ENCODE results near the gene ABCG2.
"Not testable (repeated sequence)": the region's sequence is repeated elsewhere in the genome, so short reads cannot be mapped to it uniquely, and the experiment has no call there.

The ABCG2 gene

DNA sequence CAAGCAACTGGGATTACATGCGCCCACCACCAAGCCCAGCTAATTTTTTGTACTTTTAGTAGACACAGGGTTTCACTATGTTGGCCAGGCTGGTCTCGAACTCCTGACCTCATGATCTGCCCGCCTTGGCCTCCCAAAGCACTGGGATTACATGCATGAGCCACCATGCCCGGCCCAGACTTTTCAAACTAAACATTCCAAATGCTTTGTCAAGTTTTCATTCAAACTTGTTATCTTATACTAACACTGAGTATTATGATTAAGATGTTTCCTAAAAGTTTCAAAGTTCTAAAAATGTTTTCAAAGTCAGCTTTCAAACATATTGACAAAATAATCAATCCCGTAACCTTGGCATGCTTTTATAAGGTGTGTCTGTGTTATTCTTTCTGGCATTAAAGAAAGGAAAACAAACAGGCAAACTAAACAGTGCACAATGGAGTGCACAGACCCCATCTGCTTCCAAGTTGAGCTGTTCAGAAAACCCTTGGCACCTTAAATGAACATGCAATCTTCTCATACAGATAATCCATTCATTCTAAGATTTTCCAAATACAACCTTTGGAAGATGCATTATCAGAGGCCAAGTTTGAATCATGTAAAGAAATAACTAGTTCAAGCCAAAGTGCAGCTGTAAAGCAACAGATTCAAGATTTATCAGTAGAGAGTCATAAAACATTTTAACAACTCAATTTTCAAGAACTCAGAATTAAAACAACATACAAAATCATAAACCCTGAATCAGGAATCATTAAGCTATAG lies 49.1 kb downstream of the ABCG2 start:
- no peak for DNase-seq

DNA sequence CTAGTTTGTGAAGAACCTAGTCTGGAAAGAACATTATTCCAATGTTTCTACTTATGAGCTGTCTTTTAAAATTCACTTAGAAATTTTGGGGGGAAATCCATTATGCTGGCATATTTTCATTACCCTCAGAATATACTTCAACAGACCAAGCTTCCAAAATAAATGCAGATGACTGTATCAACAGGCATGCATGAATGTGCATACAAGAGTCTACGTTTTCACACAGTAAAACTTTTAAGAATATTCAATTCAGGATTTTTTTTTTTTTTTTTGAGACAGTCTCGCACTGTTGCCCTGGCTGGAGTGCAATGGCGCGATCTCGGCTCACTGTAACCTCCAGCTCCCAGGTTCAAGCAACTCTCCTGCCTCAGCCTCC lies 49.7 kb downstream of the ABCG2 start:
- DNase-seq, result no peak

DNA sequence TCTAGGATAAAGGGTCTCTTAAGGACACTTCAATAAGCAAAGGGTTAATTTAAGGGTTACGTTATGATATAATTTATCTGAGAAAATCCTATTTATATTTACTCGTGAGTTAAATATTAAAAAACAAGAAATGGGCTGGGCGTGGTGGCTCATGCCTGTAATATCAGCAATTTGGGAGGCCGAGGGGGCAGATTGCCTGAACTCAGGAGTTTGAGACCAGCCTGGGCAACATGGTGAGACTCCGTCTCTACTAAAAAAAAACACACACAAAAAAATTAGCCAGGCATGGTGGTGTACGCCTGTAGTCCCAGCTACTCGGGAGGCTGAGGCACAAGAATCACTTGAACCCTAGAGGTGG lies 50.4 kb downstream of the ABCG2 start:
- DNase-seq, result not testable (repeated sequence)

DNA sequence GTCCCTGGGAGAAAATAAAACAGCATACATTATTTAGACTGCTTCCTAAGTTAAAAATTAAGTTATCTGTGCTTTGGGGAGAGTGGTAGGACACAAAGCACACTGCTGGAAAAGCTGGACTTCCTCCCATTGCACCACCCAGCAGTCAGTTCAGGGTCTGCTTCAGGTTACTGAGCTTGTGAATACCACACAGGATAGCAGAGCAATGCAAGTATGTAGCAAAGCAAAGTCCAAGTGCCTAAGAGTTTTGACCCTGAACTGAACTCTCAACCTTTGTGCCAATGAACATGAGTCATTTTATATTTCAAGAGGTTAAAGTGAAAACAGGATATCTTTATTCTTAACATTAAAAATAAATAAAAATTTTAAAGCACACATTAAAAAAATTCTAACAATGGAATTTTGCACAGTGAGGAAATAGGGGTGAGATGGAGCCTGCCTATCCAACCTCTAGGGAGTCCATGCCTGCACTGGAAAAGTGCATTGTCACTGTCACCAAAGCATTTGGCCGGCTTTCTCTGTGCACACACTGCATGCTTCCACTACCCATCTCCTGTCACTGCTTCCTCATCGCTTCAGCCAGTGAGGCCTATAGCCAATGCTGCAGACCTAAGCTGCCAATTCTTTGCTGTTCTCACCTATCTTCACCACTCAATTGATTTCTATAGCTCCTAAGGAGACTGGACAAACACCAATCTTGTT lies 50.9 kb downstream of the ABCG2 start:
- no peak for DNase-seq

DNA sequence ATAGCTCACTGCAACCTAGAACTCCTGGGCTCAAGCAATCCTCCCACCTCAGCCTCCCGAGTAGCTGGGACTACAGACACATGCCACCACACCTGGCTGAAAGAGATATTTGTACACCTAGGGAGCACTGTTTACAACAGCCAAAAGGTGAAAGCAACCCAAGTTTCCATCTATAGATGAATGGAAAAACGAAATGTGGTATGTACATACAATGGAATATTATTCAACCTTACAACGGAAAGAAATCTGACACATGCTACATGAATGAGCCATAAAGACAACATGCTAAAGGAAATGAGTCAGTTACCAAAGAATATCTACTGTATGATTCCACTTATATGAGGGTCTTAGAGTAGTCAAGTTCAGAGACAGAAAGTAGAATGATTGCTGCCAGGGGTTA lies 52.2 kb downstream of the ABCG2 start:
- no peak for DNase-seq

DNA sequence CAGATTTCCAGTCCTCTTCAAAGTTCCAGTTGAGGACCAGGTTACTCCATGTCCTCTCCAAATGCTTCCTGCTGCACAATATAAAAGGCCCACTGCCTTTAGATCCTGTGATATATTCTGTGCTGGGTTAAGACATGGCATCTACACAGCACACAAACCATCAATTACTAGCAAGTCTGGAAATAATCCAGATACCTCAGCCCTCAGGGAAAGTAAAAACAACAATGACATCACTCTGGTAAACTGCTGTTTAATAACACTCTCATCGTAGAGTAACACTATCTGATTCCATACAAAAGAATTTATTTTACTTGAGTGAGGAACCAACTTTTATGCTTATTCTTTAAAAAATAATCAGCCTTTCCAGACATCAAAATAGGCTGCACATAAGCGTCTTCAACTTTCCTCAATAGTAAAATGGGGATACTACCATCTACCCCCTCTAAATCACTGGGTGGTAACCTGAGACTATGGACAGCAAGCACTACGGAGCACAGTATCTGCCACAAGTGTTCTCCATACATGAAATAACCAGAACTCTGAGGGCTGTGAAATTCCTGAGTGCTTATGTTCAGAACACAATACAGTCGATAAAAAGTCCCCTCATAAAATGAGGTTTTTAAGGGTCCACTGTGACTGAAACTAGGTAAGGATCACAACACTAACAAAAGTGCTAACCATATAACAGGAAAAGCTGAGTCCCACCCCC lies 53.4 kb downstream of the ABCG2 start:
- DNase-seq, result no peak

DNA sequence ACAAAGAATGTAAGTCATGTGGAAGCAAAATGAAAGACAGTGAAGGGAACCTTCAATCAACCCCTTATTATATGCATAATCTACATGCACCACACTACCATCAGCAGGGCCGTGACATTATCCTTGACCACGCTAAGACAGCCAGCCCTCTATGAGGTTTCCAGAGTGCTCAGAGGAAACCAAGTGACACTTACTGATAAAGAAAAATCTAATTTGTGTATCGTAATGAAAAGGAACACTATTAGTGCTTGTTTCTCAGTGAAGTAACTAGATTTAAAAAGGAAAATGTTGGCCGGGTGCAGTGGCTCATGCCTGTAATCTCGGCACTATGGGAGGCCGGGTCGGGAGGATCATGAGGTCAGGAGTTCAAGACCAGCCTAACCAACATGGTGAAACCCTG lies 56.4 kb downstream of the ABCG2 start:
- DNase-seq, result no peak

DNA sequence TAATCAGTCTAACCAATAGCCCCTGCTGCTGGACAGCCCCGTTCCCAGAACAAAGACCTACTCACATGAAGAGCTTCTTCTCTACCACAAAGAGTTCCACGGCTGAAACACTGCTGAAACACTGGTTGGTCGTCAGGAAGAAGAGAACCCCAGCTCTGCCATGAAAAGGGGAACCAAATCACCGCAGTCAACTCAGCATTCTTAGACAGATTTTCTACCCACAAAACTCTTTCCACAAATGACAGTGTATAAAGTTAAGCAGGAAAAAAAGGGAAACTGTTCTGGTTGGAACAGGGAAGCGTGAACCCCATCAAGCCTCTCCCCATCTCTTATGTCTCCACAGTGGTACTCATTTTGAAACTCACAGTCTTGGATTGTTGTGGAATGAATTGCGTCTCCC lies 57.3 kb downstream of the ABCG2 start:
- DNase-seq, result no peak

DNA sequence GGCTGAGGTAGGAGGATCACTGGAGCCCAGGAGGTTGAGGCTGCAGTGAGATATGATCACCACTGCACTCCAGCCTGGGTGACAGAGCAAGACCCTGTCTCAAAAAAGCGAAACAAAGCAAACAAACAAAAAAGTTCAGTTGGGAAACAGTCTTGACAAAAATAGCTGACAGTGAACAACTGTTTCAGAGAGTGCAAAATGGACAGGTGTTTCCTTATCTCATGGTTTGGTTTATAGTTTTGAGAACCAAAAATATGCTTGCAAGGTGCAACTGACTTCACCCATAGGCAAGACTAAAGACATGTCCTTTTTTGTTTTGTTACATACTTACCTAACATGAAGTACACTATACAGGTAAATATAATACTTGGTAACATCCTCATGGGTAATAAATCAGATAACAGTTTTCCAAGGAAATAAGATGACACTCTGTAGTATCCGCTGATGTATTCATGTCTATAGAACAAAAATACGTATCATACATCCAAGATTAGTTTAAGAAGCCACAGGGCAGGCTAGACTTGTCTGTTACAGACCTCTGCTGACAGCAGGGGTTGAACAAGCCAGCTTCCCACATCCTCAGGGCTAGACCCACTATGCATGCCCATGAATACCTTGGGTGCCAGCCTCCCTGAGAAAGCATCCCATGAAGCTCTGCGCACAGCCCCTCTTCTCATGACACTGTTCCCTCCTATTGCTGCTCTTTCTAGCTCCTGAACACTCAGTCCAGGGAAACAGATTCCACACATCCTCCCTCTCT lies 59.3 kb downstream of the ABCG2 start:
- no peak for DNase-seq

DNA sequence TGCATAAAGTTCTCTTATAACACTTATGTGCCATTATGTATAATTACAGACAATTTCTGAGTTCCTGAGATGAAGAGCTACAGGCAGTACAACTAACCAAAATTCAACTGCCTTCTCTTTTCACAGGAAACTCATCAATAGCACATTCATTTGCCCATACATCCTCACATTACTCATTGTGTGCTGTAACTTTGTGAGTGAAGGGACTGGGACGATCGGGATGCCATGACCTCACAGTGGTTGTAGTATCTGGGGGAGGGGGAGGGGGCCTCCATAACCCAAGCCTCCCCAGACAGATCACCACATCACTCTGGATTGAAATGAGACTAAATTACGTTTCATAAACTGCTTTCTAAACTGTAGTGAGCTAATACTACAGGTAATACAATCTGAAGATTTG lies 60.7 kb downstream of the ABCG2 start:
- DNase-seq, result no peak

DNA sequence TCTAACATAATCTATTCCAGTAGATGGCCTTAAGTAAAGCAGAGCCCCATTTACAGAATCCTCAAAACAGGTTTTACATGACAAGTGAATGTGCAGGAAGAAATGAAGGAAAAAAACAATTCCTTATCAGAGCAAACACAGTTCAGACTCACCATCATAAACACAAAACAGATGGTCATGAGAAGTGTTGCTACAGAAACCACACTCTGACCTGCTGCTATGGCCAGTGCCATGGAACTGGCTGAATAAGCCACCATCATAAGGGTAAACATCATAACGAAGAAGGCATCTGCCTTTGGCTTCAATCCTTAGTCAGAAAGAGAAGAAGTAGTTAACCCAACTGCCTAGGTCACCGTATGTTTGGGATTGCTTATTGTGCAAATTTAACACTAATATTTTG lies 61.1 kb downstream of the ABCG2 start:
- DNase-seq, result no peak

DNA sequence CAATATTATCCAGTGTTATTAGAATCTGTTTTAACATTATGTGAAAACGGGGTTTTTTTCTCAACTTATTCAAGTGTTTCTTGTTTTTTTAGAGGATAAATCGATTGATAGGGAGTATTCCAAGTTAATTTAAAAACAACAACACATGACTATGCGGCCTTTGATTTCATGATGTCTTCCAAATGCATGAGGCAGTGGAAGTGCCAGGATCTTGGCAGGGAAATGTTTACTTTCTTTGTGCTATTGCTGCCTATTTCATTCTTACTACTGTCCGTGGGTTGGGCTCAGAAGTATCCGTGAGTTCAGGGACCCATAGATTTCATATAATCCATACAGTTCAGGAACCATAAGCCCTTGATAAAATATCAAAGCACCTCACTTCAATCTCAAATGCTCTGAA lies 64.6 kb downstream of the ABCG2 start:
- DNase-seq, result no peak

DNA sequence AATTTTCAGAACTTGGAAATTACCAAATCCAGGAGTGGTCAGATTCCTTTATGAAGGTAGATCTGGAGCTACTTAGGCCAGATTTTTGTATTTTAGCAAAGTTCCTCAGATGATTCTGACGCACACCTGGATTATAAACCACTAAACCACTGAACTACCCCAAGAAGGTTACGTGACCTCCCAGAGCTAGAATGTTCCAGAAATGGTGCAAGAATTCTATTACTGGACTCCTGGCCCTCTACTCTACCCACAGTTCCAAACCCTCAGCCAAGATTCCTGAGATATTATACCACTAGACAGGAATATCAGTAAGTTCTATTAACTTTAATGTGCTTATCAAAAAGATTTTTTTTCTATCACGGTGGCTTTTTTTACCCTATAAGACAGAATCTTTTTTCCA lies 67.1 kb downstream of the ABCG2 start:
- DNase-seq, result no peak

DNA sequence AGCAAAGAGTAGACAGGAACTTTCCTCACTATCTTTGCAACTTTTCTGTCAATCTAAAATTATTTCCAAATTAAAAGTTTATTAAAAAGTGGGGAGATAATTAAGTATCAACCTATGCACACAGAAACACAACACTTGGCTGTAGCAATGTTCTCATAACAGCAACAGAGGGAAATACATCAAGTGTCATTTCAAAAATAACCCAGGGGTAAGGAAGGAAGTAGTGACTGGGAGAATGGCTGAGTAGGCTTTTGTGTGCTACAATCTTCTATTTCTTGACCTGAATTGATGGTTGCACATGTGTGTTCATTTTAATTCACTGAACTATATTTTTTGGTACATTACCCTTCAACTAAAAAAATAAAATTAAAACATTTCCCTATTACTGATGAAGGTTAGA lies 67.5 kb downstream of the ABCG2 start:
- DNase-seq, result no peak

DNA sequence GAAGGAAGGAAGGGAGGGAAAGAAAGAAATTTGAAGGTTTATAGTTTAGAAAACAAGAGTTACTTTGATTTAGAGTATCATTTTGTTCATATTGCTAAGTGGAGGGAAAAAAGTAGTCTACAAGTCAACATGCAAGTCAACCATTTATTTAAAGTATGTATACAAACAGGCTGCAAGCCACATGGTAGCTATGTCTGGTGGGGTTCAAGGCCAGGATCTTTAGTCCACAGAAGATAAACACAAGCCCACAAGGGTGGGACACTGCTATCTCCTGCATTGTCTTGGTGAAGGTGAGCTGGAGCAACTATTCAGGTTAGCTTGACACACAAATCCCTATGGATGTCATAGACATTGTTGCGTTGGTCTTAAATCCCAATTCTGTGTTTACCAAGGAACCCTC lies 71.4 kb downstream of the ABCG2 start:
- DNase-seq, result no peak

DNA sequence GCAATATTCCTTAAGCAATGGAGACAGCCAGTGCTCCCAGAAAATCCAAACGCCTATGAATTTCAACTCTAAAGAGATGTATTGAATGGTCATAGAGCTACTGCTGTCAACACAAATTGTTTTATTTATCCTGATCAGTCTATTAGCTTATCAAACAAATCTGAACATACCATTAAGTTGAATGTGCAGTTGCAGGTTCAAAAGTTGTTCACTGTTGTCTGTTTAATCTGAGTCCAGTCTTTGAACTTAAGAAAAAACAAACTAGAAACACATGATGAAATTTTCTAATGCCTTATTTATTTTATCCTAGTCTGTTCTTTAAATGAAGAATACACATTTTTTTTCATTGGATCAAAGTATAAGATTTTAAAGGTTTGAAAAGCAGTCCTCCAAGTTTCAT lies 77.8 kb downstream of the ABCG2 start:
- DNase-seq, result no peak

DNA sequence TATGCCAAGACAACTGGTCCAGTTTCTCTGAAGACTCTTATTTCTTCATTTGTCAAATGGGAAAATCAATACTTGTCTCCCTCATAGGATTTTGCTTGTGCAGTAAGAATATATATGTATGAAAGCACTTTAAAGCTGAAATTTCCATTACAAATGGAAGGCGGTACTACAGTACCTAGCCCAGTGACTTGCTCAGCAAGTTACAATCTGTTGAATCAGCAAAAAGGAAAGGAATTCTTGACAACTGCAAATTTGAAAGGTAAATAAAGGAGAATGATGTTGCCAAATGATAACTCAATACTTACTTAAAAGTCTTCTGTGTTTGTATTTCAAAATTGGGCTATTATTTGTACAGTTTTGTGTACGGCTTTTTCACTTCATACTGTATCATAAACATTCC lies 79.9 kb downstream of the ABCG2 start:
- no peak for DNase-seq

DNA sequence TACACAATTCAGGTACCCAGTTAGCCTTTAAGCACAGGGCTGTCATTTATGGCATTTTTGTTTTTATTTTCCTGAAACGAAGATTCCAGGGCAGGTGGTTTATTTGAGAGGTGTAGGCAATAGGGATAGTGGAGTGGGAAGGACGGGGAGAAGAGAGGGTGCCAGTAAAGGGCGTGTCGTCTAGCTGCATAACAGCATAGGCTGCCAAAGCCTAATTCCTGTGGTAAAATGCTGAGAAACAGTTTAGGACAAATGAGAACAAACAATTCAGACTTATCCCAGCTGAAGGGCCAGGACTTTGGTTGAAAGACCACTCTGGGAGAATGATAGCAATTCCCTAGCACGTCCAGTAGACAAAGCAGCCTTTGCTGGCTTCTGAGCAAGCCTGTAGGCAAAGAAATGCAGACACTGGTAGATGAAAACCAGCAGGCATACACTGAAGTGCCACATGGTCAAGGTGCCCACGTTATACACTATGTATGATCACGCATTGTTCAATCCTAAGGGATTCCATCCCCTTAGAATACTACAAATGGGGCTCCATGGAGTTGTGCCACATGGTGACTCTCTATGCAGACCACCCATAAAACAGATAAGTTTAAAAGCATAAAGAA lies 80.4 kb downstream of the ABCG2 start:
- DNase-seq, result no peak

DNA sequence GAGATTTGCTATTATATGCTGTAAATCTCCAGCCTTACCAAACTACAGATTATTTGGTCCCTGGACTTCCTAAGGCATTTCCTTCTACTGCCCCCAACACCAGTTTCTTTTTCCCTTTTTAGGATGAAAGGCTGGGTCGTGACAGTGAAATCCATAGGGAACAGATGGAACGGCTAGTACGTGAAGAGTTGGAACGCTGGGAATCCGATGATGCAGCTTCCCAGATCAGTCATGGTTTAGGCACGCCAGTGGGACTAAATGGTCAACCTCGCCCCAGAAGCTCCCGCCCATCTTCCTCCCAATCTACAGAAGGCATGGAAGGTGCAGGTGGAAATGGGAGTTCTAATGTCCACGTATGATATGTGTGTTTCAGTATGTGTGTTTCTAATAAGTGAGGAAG lies 83.1 kb downstream of the ABCG2 start:
- no peak for DNase-seq

DNA sequence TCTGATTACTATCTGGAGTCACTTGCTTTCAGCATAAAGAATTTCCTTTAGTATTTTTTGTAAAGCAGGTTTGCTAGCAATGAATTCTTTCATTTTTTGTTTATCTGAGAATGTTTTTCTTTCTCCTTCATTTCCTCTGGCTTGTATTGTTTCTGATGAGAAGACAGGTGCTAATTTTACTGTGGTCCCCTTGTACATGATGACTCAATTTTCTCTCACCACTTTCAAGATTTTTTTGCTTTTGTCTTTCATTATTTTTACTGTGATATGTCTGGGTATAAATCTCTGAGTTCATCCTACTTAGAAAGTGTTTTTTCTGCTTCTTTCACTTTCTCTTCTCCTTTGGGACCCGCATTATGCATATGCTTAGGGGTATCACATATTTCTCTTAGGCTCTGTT lies 88.4 kb downstream of the ABCG2 start:
- no peak for DNase-seq

DNA sequence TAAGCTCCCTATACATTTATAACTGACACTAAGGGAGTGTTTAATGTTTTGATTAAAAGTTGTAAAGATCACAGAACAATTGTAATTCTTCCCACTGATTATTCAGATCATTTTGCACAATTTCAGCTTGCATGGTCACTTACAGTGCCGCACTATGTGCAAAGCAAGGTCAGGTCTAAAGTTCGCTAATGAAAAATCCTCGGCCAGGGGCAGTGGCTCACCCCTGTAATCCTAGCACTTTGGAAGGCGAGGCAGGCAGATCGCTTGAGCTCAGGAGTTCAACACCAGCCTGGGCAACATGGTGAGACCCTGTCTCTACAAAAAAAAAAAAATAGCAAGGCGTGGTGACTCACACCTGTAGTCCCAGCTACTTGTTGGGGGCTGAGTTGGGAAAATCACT lies 94.0 kb downstream of the ABCG2 start:
- no peak for DNase-seq

DNA sequence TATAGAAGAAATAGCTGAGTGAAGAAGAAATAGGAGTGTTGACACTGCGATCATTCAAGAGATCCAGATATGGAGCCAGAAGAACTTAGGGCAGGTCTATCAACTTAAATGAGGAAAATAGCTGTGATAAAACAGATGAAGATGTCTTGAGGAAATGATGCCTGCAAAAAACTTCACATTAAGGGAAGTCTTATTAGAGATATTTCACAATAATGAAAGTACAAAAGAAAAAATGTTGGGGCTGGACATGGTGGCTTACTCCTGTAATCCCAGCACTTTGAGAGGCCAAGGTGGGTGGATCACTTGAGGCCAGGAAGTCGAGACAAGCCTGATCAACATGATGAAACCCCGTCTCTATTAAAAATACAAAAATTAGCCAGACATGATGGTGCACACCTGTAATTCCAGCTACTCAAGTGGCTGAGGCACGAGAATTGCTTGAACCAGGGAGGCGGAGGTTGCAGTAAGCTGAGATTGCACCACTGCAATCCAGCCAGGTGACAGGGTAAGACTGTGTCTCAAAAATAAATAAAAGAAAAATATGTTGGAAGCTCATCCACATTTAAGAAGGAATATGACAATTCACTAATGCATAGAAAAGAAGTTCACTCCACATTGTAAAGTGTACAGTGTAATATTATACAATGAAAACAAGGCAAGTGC lies 94.7 kb downstream of the ABCG2 start:
- no peak for DNase-seq

DNA sequence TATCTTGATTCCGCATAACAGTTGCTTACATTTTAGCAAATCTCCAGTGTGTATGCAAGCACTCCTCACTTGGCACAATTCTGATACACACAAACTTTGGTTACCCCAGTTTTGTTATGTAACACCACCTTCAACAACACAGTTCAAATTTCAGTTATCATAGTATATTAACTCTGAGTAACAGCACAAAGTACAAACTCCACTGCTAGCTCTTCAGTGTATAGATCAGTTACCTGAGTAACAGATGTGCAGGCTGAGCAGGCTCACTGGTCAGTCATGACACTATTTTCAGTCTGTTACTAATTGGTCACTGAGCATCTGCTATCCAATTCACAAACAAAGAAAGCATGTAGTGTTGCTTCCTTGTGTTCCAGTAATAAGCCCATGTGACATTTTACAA lies 95.6 kb downstream of the ABCG2 start:
- DNase-seq, result no peak

Measured in retina (tissue), 1 donor.